WTC11 (cell line): Measurements from ENCODE around the gene MYO1H.

Experiments used
- SP1 ChIP-seq: sonication (generic); formaldehyde crosslinking; conservative IDR thresholded peaks from 2 replicates; pipeline ENCODE4 v1.8.1; 2022; ENCODE audit warnings: missing genetic modification reagents
- TCF7 ChIP-seq: sonication (generic); formaldehyde crosslinking; IDR thresholded peaks from 2 replicates; pipeline ENCODE4 v1.8.0; 2022; ENCODE audit warnings: mild to moderate bottlenecking, low read depth, missing genetic modification reagents, moderate library complexity
- TEAD4 ChIP-seq: sonication (generic); formaldehyde crosslinking; IDR thresholded peaks from 2 replicates; pipeline ENCODE4 v1.8.0; 2022; ENCODE audit warnings: mild to moderate bottlenecking, missing genetic modification reagents
- ZNF138 ChIP-seq: sonication (generic); formaldehyde crosslinking; conservative IDR thresholded peaks from 2 replicates; pipeline ENCODE4 v1.8.1; 2022; ENCODE audit warnings: mild to moderate bottlenecking, moderate library complexity, missing genetic modification reagents
- TF ChIP-seq, protein P1 (sequence below): fragments of 200-600 bp; IDR thresholded peaks from 2 replicates; pipeline ENCODE4 v1.8.0; 2022; ENCODE audit warnings: antibody characterized with exemption
- TF ChIP-seq, protein P2 (sequence below): sonication (generic); formaldehyde crosslinking; IDR thresholded peaks from 2 replicates; pipeline ENCODE4 v1.8.0; 2023; ENCODE audit warnings: missing genetic modification reagents
- TF ChIP-seq, protein P3 (sequence below): sonication (generic); formaldehyde crosslinking; IDR thresholded peaks from 2 replicates; pipeline ENCODE4 v1.8.1; 2023; ENCODE audit warnings: mild to moderate bottlenecking, missing genetic modification reagents, moderate library complexity

DNA sequence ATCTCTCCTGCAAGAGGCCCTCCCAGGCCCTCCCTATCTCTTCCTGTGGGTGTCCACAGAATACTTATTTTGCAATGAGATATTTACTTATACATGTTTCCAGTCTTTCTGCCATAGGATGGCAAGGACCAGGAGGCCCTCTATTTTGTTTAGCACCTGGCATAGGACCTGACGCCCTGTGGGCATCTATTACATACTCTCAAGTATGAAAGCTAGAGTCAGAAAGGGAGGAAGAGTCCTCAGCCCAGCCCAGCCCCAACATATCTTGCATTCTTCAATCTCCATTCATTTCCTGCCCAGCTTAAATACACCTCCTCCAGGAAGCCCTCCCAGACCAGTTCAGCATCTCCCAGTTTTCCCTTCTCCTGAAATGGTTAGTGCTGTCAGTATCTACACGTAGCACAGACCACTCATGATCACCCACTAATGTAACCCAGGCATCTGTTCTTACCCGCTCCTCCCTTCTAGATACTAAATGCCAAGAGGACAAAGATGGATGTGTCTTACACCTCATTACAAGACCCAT lies 46.0 kb upstream of the MYO1H start:
- no peak for TF ChIP-seq TEAD4 (CRISPR knock-in tag)
- TF ChIP-seq, protein P1, sequence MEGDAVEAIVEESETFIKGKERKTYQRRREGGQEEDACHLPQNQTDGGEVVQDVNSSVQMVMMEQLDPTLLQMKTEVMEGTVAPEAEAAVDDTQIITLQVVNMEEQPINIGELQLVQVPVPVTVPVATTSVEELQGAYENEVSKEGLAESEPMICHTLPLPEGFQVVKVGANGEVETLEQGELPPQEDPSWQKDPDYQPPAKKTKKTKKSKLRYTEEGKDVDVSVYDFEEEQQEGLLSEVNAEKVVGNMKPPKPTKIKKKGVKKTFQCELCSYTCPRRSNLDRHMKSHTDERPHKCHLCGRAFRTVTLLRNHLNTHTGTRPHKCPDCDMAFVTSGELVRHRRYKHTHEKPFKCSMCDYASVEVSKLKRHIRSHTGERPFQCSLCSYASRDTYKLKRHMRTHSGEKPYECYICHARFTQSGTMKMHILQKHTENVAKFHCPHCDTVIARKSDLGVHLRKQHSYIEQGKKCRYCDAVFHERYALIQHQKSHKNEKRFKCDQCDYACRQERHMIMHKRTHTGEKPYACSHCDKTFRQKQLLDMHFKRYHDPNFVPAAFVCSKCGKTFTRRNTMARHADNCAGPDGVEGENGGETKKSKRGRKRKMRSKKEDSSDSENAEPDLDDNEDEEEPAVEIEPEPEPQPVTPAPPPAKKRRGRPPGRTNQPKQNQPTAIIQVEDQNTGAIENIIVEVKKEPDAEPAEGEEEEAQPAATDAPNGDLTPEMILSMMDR = no peak
- TF ChIP-seq, protein P2, sequence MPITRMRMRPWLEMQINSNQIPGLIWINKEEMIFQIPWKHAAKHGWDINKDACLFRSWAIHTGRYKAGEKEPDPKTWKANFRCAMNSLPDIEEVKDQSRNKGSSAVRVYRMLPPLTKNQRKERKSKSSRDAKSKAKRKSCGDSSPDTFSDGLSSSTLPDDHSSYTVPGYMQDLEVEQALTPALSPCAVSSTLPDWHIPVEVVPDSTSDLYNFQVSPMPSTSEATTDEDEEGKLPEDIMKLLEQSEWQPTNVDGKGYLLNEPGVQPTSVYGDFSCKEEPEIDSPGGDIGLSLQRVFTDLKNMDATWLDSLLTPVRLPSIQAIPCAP (CRISPR knock-in tag) = no peak
- TF ChIP-seq TCF7 (CRISPR knock-in tag) = no peak
- no peak for TF ChIP-seq SP1
- TF ChIP-seq, protein P3, sequence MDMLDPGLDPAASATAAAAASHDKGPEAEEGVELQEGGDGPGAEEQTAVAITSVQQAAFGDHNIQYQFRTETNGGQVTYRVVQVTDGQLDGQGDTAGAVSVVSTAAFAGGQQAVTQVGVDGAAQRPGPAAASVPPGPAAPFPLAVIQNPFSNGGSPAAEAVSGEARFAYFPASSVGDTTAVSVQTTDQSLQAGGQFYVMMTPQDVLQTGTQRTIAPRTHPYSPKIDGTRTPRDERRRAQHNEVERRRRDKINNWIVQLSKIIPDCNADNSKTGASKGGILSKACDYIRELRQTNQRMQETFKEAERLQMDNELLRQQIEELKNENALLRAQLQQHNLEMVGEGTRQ (CRISPR knock-in tag) = no peak
- no peak for TF ChIP-seq ZNF138 (CRISPR knock-in tag)
